Breast epithelium (tissue), 4 donors: Measurements from ENCODE around the gene PASK. TPM values are rescaled to one million over a fixed set of nuclear protein-coding genes. Genes with fewer than 3 reads are reported as not detected.
A peak's percentile ranks its signal among the peaks of the same experiment; 100 is the strongest.

Experiments used
- DNase-seq, 2 donors: peaks; one replicate each; pipeline ENCODE4 v3.0.0-alpha.2; 2019; ENCODE audit warnings: low spot score in 2 of 2
- H3K27ac ChIP-seq, 2 donors: fragments of 200-600 bp; sonication (generic) in 1 of 2; one replicate each; pipeline ENCODE4 v1.5.1; 2016 to 2019; ENCODE audit warnings: mild to moderate bottlenecking in 1 of 2
- H3K27me3 ChIP-seq, 2 donors: fragments of 200-600 bp; sonication (generic) in 1 of 2; one replicate each; pipeline versions ENCODE4 v1.5.1 to v1.6.0; 2017 to 2019; ENCODE audit warnings: control low read depth in 1 of 2, mild to moderate bottlenecking in 1 of 2
- H3K36me3 ChIP-seq: fragments of 200-600 bp; one replicate; pipeline ENCODE4 v1.5.1; 2019
- H3K4me1 ChIP-seq, 2 donors: fragments of 200-600 bp; sonication (generic); one replicate each; pipeline ENCODE4 v1.5.1; 2016 to 2019; ENCODE audit warnings: control low read depth in 1 of 2
- H3K4me3 ChIP-seq, 3 donors: fragments of 200-600 bp; sonication (generic); 1 replicate in 2 of 3; 2 replicates in 1 of 3; pipeline ENCODE4 v1.5.1; 2016 to 2019; ENCODE audit warnings: mild to moderate bottlenecking in 3 of 3, moderate library complexity in 2 of 3
- H3K9me3 ChIP-seq, 2 donors: fragments of 200-600 bp; sonication (generic) in 1 of 2; one replicate each; pipeline ENCODE4 v1.5.1; 2016 to 2019; ENCODE audit warnings: control low read depth in 1 of 2
- CTCF ChIP-seq, 3 donors: fragments of 450-650 bp; IDR thresholded peaks; one replicate each; pipeline ENCODE4 v1.5.1; 2016 to 2017; ENCODE audit warnings: antibody characterized with exemption in 3 of 3, mild to moderate bottlenecking in 3 of 3, moderate library complexity in 3 of 3
- POLR2A ChIP-seq: fragments of 450-650 bp; IDR thresholded peaks from one replicate; pipeline ENCODE4 v1.6.1; 2016; ENCODE audit warnings: antibody characterized with exemption, mild to moderate bottlenecking, moderate library complexity
- POLR2AphosphoS5 ChIP-seq, 3 donors: sonication (generic); formaldehyde crosslinking; IDR thresholded peaks; one replicate each; pipeline ENCODE4 v1.6.1; 2017; ENCODE audit warnings: antibody characterized with exemption in 3 of 3
- intact Hi-C: fragments of 100-400 bp; cut with DNase I; formaldehyde crosslinking; loops from one replicate; pipeline ENCODE4 v1.15.1; 2023; ENCODE audit warnings: low total_unique reads
- total RNA-seq, 3 donors: library from RNA; depleted of rRNA; stranded (reverse); fragments of >200 nt; gene quantifications; one replicate each; pipeline ENCODE4 v1.1.0, GENCODE V29; 2016

The PASK gene
- total RNA-seq, 3 donors from 2014 or later, result 4.3 to 7.3 (median 6.6) TPM

GRCh38 chr2:241072151-241072550 is 77.1 kb downstream of the PASK start:
- no peaks in the 10 kb centered on the region for H3K9me3 ChIP-seq
- H3K4me3 ChIP-seq, result no peak overlapping the region
- no peak overlapping the region for H3K27ac ChIP-seq
- intact Hi-C loops, result no loop called here
- TF ChIP-seq POLR2AphosphoS5 (IDR thresholded peaks at IDR 0.05) (no peak), POLR2A (no peak), CTCF (IDR thresholded peaks at IDR 0.05) (no peak)
- H3K4me1 ChIP-seq, result no peaks in the 10 kb centered on the region
- H3K36me3 ChIP-seq, result no peaks in the 10 kb centered on the region
- no peak for DNase-seq
- H3K27me3 ChIP-seq, result no peaks in the 10 kb centered on the region

- Histone ChIP-seq H3K27me3 (no peaks in the 10 kb centered on the region), H3K36me3 (no peaks in the 10 kb centered on the region)
- intact Hi-C loops, result no loop called here
Measured at GRCh38 chr2:241071677-241072111, 77.6 kb downstream of the PASK start.

GRCh38 chr2:241070811-241071676 is 78.2 kb downstream of the PASK start:
- Histone ChIP-seq H3K36me3 (no peaks in the 10 kb centered on the region), H3K4me1 (no peaks in the 10 kb centered on the region), H3K9me3 (no peaks in the 10 kb centered on the region), H3K4me3 (no peak overlapping the region), H3K27ac (no peak overlapping the region), H3K27me3 (no peaks in the 10 kb centered on the region)
- no peak for TF ChIP-seq CTCF (IDR thresholded peaks at IDR 0.05)
- TF ChIP-seq POLR2AphosphoS5 (IDR thresholded peaks at IDR 0.05), result no peak
- TF ChIP-seq POLR2A, result no peak
- DNase-seq, result no peak
- intact Hi-C loops, result no loop called here

More at GRCh38 chr2:241071677-241072111, 77.6 kb downstream of the PASK start:
- DNase-seq, result no peak
- no peak overlapping the region for H3K27ac ChIP-seq
- H3K9me3 ChIP-seq, result no peaks in the 10 kb centered on the region
- no peak for TF ChIP-seq POLR2AphosphoS5 (IDR thresholded peaks at IDR 0.05)
- no peak for TF ChIP-seq POLR2A
- TF ChIP-seq CTCF (IDR thresholded peaks at IDR 0.05), result no peak
- no peaks in the 10 kb centered on the region for H3K4me1 ChIP-seq
- no peak overlapping the region for H3K4me3 ChIP-seq

GRCh38 chr2:241070361-241070760 is 78.9 kb downstream of the PASK start:
- H3K4me3 ChIP-seq, result no peak overlapping the region
- H3K27me3 ChIP-seq, result no peaks in the 10 kb centered on the region
- DNase-seq, result no peak
- TF ChIP-seq POLR2A (no peak), CTCF (IDR thresholded peaks at IDR 0.05) (no peak), POLR2AphosphoS5 (IDR thresholded peaks at IDR 0.05) (no peak)
- H3K36me3 ChIP-seq, result no peaks in the 10 kb centered on the region
- H3K9me3 ChIP-seq, result no peaks in the 10 kb centered on the region
- no peaks in the 10 kb centered on the region for H3K4me1 ChIP-seq
- intact Hi-C loops, result no loop called here
- H3K27ac ChIP-seq, result no peak overlapping the region

GRCh38 chr2:241069821-241070281 is 79.4 kb downstream of the PASK start:
- Histone ChIP-seq H3K4me1 (no peaks in the 10 kb centered on the region), H3K36me3 (no peaks in the 10 kb centered on the region), H3K27me3 (no peaks in the 10 kb centered on the region), H3K9me3 (no peaks in the 10 kb centered on the region), H3K4me3 (no peak overlapping the region), H3K27ac (no peak overlapping the region)
- intact Hi-C loops, result no loop called here
- TF ChIP-seq POLR2AphosphoS5 (IDR thresholded peaks at IDR 0.05) (no peak), CTCF (IDR thresholded peaks at IDR 0.05) (no peak), POLR2A (no peak)
- peak in 1 of 2 donors; percentile 15 for DNase-seq
